ENCODE results near the gene DAP. TPM values are rescaled to one million over a fixed set of nuclear protein-coding genes. Genes with fewer than 3 reads are reported as not detected.

Gene DAP
- total and polyA plus RNA-seq, 12 donors: 14.2 to 52.5 (median 28.0) TPM

- Histone ChIP-seq H3K36me3 (peaks cover 0 to 83% (median 29%) of the 10 kb centered on the region in 9 donors), H3K4me3 (no peak overlapping the region), H3K27me3 (no peaks in the 10 kb centered on the region), H3K4me1 (peaks cover 0 to 35% (median 12%) of the 10 kb centered on the region in 9 donors), H3K27ac (no peak overlapping the region), H3K9me3 (peaks cover 0 to 21% (median 8%) of the 10 kb centered on the region in 11 donors)
- intact Hi-C loops (cut with DNase I): no loop called here
- ATAC-seq (no peak), DNase-seq (no peak)
- no peak for TF ChIP-seq CTCF (IDR thresholded peaks at IDR 0.05)
Measured at GRCh38 chr5:10743951-10744350, 17.1 kb downstream of the DAP start.

- no peak overlapping the region for H3K27ac ChIP-seq
- peaks cover 0 to 35% (median 12%) of the 10 kb centered on the region in 9 donors for H3K4me1 ChIP-seq
- no peak for ATAC-seq
- peaks cover 0 to 21% (median 8%) of the 10 kb centered on the region in 11 donors for H3K9me3 ChIP-seq
- 69 to 81% methylated on average over 5 of the region's 5 CpGs for WGBS, 2 donors
- H3K4me3 ChIP-seq: no peak overlapping the region
- H3K27me3 ChIP-seq: no peaks in the 10 kb centered on the region
- H3K36me3 ChIP-seq: peaks cover 0 to 83% (median 29%) of the 10 kb centered on the region in 9 donors
- intact Hi-C loops (cut with DNase I): no loop called here
- no peak for TF ChIP-seq CTCF (IDR thresholded peaks at IDR 0.05)
- no peak for DNase-seq
Measured at GRCh38 chr5:10743526-10743925, 17.5 kb downstream of the DAP start.

- intact Hi-C loops (cut with DNase I): no loop called here
- no peak for DNase-seq
- ATAC-seq: no peak
- no peak overlapping the region for H3K27ac ChIP-seq
- H3K27me3 ChIP-seq: no peaks in the 10 kb centered on the region
- H3K4me3 ChIP-seq: no peak overlapping the region
- peaks cover 0 to 27% (median 8%) of the 10 kb centered on the region in 11 donors for H3K9me3 ChIP-seq
- 85 to 94% methylated on average over 9 of the region's 9 CpGs for WGBS, 2 donors
- no peak for TF ChIP-seq CTCF (IDR thresholded peaks at IDR 0.05)
- H3K36me3 ChIP-seq: peaks cover 0 to 72% (median 21%) of the 10 kb centered on the region in 9 donors
- H3K4me1 ChIP-seq: peaks cover 0 to 28% (median 12%) of the 10 kb centered on the region in 9 donors
Measured at GRCh38 chr5:10741661-10742060, 19.4 kb downstream of the DAP start.

GRCh38 chr5:10740384-10740783 lies 20.6 kb downstream of the DAP start:
- H3K27ac ChIP-seq: no peak overlapping the region
- peaks cover 0 to 25% (median 16%) of the 10 kb centered on the region in 9 donors for H3K4me1 ChIP-seq
- no peak for DNase-seq
- no peaks in the 10 kb centered on the region for H3K27me3 ChIP-seq
- H3K4me3 ChIP-seq: no peak overlapping the region
- 50 to 97% methylated on average over 2 of the region's 2 CpGs for WGBS, 2 donors
- intact Hi-C loops (cut with DNase I): no loop called here
- peaks cover 0 to 59% (median 14%) of the 10 kb centered on the region in 9 donors for H3K36me3 ChIP-seq
- TF ChIP-seq CTCF (IDR thresholded peaks at IDR 0.05): no peak
- peaks cover 0 to 27% (median 8%) of the 10 kb centered on the region in 11 donors for H3K9me3 ChIP-seq
- no peak for ATAC-seq
